Suprapubic skin (tissue), 4 donors: ENCODE measurements around the gene ETV2.

Source experiments
- CTCF ChIP-seq, 2 donors: fragments of 200-600 bp in 1 of 2; fragments of 450-650 bp in 1 of 2; sonication (generic) in 1 of 2; IDR thresholded peaks; one replicate each; pipeline ENCODE4 v1.5.1; 2016 to 2019; ENCODE audit warnings: antibody characterized with exemption in 2 of 2, mild to moderate bottlenecking in 1 of 2, moderate library complexity in 1 of 2
- POLR2A ChIP-seq, 2 donors: fragments of 450-650 bp; IDR thresholded peaks; one replicate each; pipeline ENCODE4 v1.6.1; 2017; ENCODE audit warnings: antibody characterized with exemption in 2 of 2, mild to moderate bottlenecking in 2 of 2, moderate library complexity in 2 of 2
- POLR2AphosphoS5 ChIP-seq, 3 donors: sonication (generic); formaldehyde crosslinking; IDR thresholded peaks; one replicate each; pipeline ENCODE4 v1.6.1; 2017; ENCODE audit warnings: antibody characterized with exemption in 3 of 3

- TF ChIP-seq POLR2A (IDR thresholded peaks at IDR 0.05) (no peak), CTCF (IDR thresholded peaks at IDR 0.05) (no peak), POLR2AphosphoS5 (IDR thresholded peaks at IDR 0.05) (no peak)
Observed at GRCh38 chr19:35650581-35650980, 9.0 kb downstream of the ETV2 start.
